NCI-H1694 treated with DMSO at 0.1 percent for 48 hours (cell line): ENCODE data around the gene GDPD4.

Source experiments
- DNase-seq: peaks from one replicate; lab custom pipeline; 2025; lab: John Stamatoyannopoulos, UW

The GDPD4 gene

DNA sequence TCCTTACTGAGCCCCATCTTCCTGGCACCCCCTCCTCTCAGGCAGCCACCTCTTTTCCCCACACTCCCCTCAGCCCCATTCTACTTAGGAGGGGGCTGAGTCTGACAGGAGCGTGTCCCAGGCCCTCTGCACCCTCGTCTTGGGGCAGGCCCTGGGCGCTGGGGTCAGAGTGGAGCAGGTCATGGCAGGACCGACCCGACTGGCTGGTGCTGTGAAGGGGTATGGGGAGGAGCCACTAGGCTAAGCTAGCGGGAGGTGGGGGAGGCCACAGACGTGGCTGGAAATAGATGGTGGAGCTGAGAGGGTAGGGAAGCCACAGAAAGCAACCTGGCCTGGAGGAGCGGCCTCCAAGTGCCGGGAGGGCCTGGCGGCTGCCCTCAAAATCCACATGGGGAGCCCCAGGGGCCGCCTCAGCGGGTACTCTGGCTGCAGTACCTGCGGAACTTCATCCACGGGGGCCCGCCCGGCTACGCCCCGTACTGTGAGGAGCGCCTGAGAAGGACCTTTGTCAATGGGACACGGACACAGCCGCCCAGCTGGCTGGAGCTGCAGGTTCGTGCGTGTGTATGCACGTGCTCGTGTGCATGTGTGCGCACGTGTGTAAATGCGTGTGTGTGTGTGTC is 111.8 kb downstream of the GDPD4 start:
- no peak for DNase-seq

DNA sequence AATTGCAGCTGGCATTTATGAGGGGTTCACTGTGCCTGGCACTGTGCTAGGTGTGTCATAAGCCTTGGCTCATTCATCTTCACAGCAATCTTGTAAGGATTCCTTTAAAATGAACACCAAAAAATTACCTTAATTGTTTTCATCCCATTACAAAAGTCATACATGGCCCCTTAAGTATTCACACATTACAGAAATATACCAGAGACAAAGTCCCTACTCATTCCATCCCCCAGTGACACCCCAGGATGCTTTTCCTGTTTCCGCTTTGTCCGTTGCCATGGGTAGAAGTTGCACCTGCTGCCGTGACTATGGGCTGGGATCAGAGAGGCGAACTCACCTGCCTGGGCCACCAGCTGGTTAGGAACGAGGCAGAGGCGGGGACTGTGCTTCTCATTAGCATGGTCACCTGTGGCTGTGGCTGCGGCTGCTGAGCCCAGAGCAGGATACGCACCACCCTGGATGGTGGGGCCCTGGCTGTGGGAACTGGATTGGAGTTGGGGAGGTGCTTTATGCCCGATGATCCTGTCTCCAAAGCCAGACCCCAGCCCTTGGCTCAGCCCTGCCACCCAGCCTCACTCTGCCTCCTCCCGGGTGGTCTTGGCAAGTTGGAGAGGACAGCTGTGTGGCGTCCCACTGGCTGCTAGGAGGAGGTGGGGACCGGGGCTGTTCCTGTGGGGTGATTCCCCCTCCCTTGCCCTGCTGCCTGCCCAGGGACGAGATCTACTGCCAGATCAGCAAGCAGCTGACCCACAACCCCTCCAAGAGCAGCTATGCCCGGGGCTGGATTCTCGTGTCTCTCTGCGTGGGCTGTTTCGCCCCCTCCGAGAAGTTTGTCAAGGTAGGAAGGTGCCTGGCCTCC is 112.6 kb downstream of the GDPD4 start:
- no peak for DNase-seq

GRCh38 chr11:77187776-77188632 is 113.5 kb downstream of the GDPD4 start:
- DNase-seq: peak; percentile 68

- DNase-seq: no peak
Measured at GRCh38 chr11:77187111-77187750, 114.3 kb downstream of the GDPD4 start.

- DNase-seq: no peak
Measured at GRCh38 chr11:77186302-77186701, 115.2 kb downstream of the GDPD4 start.

DNA sequence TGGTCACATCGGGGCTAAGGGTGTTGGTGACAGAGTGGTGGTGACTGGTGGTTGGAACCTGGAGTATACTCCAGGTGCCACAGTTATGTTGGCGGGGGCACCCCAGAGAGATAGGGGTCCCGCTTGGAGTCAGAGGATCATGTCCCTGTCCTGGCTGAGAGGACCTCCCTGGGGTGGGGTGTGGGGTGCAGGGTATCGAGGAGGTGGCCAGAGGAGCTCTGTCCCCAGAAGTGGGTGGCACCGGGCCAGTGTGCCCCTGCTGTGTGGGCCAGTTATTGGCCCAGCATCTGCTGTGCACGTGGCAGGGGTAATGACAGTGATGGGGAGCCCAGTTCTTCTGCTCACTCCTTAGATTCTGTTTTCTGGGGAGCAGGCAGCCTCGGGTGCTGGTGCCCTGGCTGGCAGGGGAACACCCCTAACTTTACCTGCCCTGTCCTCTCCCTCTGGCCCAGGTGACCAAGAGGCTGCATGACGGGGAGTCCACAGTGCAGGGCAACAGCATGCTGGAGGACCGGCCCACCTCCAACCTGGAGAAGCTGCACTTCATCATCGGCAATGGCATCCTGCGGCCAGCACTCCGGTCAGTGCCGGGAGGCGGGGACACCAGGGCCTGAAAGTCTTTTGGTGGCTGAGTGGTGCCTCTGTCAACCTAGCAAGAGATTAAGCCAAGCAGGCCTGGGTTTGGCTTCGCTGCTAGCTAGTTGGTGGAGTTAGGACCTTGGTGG is 117.2 kb downstream of the GDPD4 start:
- no peak for DNase-seq

- no peak for DNase-seq
Measured at GRCh38 chr11:77183431-77183984, 118.0 kb downstream of the GDPD4 start.

GRCh38 chr11:77182542-77183430 is 118.7 kb downstream of the GDPD4 start:
- no peak for DNase-seq

DNA sequence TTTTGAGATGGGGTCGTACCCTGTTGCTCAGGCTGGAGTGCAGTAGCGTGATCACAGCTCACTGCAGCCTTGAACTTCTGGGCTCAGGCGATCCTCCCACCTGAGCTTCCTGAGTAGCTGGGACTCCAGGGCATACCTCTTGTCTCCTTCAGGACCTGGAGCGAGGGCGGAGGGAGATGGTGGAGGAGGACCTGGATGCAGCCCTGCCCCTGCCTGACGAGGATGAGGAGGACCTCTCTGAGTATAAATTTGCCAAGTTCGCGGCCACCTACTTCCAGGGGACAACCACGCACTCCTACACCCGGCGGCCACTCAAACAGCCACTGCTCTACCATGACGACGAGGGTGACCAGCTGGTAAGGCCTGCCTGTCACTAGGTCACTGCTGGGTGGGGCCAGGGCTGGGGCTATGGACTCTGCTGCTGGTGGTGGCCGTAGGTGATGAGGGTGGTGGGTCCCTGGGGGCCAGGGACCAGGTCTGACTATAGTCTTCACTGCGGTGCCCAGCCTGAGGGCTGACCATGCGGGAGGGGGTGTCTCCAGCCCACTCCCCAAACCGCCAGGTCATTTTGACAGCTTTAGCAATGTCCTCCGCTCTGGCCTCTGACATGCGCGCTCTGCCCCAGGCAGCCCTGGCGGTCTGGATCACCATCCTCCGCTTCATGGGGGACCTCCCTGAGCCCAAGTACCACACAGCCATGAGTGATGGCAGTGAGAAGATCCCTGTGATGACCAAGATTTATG is 119.5 kb downstream of the GDPD4 start:
- DNase-seq: no peak

DNA sequence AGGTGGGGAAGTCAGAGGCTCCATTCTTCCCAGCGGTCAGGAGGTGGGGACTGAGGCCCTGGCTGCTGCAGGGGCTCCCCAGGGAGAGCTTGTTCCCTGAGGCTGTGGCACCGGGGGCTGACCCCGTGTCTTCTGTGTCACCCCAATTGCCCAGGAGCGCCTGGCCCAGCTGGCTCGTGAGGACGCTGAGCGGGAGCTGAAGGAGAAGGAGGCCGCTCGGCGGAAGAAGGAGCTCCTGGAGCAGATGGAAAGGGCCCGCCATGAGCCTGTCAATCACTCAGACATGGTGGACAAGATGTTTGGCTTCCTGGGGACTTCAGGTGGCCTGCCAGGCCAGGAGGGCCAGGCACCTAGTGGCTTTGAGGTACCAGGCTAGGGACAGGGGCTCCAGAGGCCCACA is 120.3 kb downstream of the GDPD4 start:
- no peak for DNase-seq

DNA sequence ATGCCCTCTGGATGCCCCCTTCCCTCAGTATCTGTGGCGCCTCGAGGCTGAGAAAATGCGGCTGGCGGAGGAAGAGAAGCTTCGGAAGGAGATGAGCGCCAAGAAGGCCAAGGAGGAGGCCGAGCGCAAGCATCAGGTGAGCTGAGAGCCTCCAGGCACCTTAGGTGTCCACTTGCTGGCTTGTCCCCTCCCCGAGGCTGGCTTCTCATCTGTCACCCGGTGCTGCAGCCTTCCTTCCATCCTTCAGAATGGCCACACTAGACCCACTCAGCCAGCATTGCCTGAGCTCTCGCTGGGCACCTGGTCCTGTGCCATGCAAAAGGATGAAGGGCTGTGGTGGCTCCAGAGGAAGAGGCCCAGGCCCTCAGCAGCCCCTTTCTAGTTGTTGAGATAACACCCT is 121.1 kb downstream of the GDPD4 start:
- DNase-seq: no peak

DNA sequence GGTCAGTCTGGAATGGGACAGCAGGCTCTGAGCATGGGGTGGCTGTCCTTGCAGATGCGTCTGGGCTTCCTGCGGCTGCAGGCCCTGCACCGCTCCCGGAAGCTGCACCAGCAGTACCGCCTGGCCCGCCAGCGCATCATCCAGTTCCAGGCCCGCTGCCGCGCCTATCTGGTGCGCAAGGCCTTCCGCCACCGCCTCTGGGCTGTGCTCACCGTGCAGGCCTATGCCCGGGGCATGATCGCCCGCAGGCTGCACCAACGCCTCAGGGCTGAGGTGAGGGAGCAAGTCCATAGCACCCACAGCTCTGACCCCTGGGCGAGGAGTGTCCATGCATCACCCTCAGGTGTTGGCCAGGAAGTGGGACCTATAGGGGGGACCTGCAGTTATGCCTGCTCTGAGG is 121.8 kb downstream of the GDPD4 start:
- no peak for DNase-seq

- no peak for DNase-seq
Measured at GRCh38 chr11:77179048-77179447, 122.4 kb downstream of the GDPD4 start.

GRCh38 chr11:77178150-77178549 is 123.3 kb downstream of the GDPD4 start:
- DNase-seq: no peak

DNA sequence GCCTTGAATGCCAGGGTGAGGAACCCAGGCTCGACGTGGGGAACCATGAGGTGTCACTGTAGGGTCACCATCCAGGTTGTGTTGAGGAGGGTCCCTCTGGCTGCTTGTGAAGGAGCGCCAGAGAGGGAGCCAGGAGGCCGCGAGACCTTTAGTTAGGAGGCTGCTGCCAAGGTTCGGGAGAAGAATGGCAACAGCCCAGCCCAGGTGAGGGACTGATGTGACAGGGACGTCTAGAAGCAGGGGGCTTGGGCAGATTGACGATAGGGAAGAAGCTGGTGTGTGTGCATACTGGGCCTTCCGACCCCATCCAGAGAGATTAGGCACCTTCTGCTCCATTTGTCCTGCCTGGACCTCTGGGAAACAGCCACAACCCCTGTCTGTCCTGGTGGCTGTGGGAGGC is 124.5 kb downstream of the GDPD4 start:
- DNase-seq: no peak

DNA sequence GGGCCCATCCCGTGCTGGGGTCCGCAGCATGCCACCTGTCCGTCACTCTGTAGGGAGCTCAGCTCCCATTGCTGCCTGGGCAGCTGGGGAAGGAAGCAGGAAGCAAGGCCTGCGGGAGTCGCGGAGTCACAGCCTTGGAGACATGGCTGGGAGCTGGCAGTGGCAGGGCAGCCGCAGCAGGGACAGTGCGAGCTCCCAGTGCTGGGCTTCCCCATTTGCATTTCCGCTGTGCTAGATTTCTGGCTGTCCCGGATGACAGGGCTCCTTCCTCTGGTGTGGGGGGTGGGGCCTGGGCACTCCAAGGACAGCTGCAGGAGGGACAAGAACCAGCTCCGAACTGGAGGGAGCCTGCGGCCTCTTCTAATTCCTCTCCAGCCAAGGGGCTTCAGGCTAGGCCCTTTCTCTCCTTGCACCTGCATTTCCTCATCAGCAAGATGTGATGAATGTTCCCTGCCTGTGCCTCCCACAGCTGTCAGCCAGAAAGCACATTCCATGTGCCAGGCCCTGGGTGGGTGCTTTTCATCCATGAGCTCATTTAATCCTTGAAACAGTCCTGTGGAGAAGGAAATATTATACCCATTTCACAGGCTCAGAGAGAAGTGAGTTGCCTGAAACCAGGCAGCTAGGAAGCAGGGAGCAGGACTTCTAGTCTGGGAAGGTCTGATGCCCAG is 125.5 kb downstream of the GDPD4 start:
- DNase-seq: no peak

DNA sequence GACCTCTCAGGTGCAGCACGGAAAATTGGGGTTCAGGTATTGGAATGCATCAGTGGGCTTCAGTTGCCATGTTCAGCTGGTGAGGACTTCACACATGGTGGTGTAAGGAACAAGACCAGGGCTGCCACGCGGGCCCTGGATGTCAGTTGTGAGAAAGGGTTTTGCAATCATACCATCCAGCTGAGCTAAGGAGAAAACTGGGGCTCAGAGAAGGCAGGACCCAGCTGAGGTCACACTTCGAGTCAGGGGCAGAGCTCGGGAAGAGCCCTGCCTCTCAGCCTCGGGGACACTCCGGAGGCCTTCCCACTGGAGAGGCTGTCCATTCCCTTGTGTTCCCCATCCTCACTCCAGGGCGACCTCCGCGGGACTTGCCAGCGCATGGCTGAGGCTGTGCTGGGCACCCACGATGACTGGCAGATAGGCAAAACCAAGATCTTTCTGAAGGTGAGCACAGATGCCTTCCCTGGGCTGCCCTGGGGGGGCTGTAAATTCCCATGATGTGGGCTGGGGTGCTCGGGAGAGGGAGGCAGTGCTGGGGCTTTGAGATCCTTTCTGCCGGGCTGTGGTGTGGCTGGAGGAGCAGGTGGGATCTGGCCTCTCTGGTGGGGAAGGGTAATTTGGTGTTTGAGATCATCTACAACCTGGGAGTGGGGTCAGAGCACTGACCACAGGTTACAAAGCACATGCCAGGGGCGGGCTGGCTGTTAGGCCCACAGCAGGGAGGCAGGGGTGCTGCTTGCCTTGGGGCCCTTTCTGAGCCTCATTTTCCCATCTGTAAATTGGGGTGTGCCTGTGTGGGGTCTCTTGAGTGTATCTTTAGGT is 126.3 kb downstream of the GDPD4 start:
- DNase-seq: no peak

DNA sequence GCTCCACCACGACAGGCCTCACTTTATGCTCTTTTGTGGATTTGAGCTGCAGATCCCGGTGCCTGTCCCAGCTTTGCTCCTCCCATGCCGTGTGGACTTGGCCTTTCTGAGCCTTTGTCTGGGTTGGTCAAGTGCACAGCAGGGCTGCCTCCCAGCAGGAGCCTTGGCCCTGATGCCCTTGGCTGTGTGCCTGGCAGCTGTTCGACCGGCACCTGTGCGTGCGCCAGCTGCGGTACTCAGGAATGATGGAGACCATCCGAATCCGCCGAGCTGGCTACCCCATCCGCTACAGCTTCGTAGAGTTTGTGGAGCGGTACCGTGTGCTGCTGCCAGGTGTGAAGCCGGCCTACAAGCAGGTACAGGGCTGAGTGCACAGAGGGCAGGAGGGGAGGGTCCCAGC is 126.9 kb downstream of the GDPD4 start:
- no peak for DNase-seq
